Right atrium auricular region (tissue), 2 donors: ENCODE results near the gene DOK6. TPM values are rescaled to one million over a fixed set of nuclear protein-coding genes. Genes with fewer than 3 reads are reported as not detected.

Source experiments
- DNase-seq: peaks from one replicate; pipeline ENCODE4 v3.0.0-alpha.2; 2019; ENCODE audit warnings: low spot score
- H3K27ac ChIP-seq, 2 donors: fragments of 200-600 bp; sonication (generic); 1 replicate in 1 of 2; 2 replicates in 1 of 2; pipeline ENCODE4 v1.5.1; 2016 to 2019
- H3K27me3 ChIP-seq, 2 donors: fragments of 200-600 bp; sonication (generic); one replicate each; pipeline versions ENCODE4 v1.5.1 to v1.6.0; 2017 to 2019
- H3K36me3 ChIP-seq: fragments of 200-600 bp; sonication (generic); one replicate; pipeline ENCODE4 v1.5.1; 2016
- H3K4me1 ChIP-seq, 2 donors: fragments of 200-600 bp; sonication (generic); one replicate each; pipeline versions ENCODE4 v1.5.1 to v1.6.0; 2017 to 2019
- H3K4me3 ChIP-seq, 2 donors: fragments of 200-600 bp; sonication (generic); 1 replicate in 1 of 2; 2 replicates in 1 of 2; pipeline ENCODE4 v1.5.1; 2017 to 2019; ENCODE audit warnings: mild to moderate bottlenecking in 1 of 2, moderate library complexity in 1 of 2
- H3K9me3 ChIP-seq, 2 donors: fragments of 200-600 bp; sonication (generic); one replicate each; pipeline ENCODE4 v1.5.1; 2019
- CTCF ChIP-seq, 2 donors: fragments of 200-600 bp; sonication (generic); IDR thresholded peaks; one replicate each; pipeline ENCODE4 v1.5.1; 2019; ENCODE audit warnings: antibody characterized with exemption in 2 of 2
- total RNA-seq, 2 donors: library from RNA; depleted of rRNA; stranded (reverse); fragments of >200 nt; gene quantifications; one replicate each; pipeline ENCODE4 v1.1.0, GENCODE V29; 2016

The DOK6 gene
- total RNA-seq, 2 donors from 2014 or later = 2.0 to 5.7 TPM

GRCh38 chr18:69701305-69701704 is 300.6 kb downstream of the DOK6 start:
- H3K27ac ChIP-seq = no peak overlapping the region
- no peaks in the 10 kb centered on the region for H3K27me3 ChIP-seq
- H3K4me1 ChIP-seq = no peaks in the 10 kb centered on the region
- no peaks in the 10 kb centered on the region for H3K9me3 ChIP-seq
- TF ChIP-seq CTCF (IDR thresholded peaks at IDR 0.05) = no peak
- no peak overlapping the region for H3K4me3 ChIP-seq
- no peaks in the 10 kb centered on the region for H3K36me3 ChIP-seq
- DNase-seq = no peak

GRCh38 chr18:69703461-69703860 is 302.8 kb downstream of the DOK6 start:
- no peaks in the 10 kb centered on the region for H3K9me3 ChIP-seq

DNA sequence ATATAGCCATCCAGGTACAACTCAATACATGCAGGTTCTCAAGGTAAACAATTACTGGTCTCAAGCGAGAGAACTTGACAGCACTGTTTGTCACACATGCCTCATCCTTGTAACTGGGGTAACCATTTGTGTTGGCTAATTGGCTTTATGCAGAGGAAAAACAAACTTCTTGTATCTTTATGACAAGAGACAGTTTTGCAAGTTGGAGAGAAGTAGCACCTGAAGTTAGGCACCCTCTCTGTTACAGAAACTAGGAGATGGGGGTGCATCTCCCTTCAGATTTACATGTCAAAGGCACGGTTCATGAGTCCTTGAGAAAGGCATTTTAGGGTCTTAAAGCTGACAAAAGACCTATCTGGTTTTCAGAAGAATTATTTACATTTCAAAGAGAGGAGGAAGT is 305.3 kb downstream of the DOK6 start:
- Histone ChIP-seq H3K9me3 (no peaks in the 10 kb centered on the region), H3K4me3 (no peak overlapping the region), H3K27me3 (no peaks in the 10 kb centered on the region), H3K27ac (no peak overlapping the region), H3K36me3 (no peaks in the 10 kb centered on the region), H3K4me1 (no peaks in the 10 kb centered on the region)
- no peak for TF ChIP-seq CTCF (IDR thresholded peaks at IDR 0.05)
- no peak for DNase-seq

More at GRCh38 chr18:69703461-69703860, 302.8 kb downstream of the DOK6 start:
- DNase-seq = no peak
- TF ChIP-seq CTCF (IDR thresholded peaks at IDR 0.05) = no peak
- Histone ChIP-seq H3K4me1 (no peaks in the 10 kb centered on the region), H3K36me3 (no peaks in the 10 kb centered on the region), H3K4me3 (no peak overlapping the region), H3K27ac (no peak overlapping the region), H3K27me3 (no peaks in the 10 kb centered on the region)

GRCh38 chr18:69708844-69709243 is 308.2 kb downstream of the DOK6 start:
- DNase-seq = no peak
- H3K4me1 ChIP-seq = no peaks in the 10 kb centered on the region
- H3K36me3 ChIP-seq = no peaks in the 10 kb centered on the region
- H3K27ac ChIP-seq = no peak overlapping the region
- H3K4me3 ChIP-seq = no peak overlapping the region
- no peaks in the 10 kb centered on the region for H3K27me3 ChIP-seq
- no peak for TF ChIP-seq CTCF (IDR thresholded peaks at IDR 0.05)
- H3K9me3 ChIP-seq = no peaks in the 10 kb centered on the region

GRCh38 chr18:69715191-69715795 is 314.6 kb downstream of the DOK6 start:
- Histone ChIP-seq H3K27ac (no peak overlapping the region), H3K4me1 (no peaks in the 10 kb centered on the region), H3K4me3 (no peak overlapping the region), H3K9me3 (peaks cover 9 to 36% of the 10 kb centered on the region in 2 donors), H3K27me3 (no peaks in the 10 kb centered on the region), H3K36me3 (no peaks in the 10 kb centered on the region)
- DNase-seq = no peak
- TF ChIP-seq CTCF (IDR thresholded peaks at IDR 0.05) = no peak

DNA sequence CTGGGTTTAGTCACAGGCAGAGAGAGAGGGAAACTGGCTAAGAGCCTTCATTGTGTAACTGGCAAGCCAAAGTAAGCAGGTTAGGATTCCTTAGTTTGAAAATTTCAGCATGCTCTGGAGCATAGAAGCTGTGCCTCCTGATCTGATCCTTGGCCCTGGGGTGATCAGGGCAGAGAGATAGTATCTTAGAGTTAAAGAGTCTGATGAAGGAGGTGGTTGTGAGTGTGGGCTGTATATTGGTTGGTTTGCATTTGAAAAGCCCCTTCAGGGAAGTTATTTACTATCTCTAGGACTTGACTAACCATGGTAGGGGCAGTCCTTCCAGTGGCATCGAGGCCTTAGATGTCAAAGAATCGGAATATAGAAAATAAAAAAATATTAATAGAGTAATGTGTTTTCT is 316.9 kb downstream of the DOK6 start:
- H3K4me3 ChIP-seq = no peak overlapping the region
- no peaks in the 10 kb centered on the region for H3K4me1 ChIP-seq
- DNase-seq = no peak
- no peaks in the 10 kb centered on the region for H3K36me3 ChIP-seq
- no peaks in the 10 kb centered on the region for H3K27me3 ChIP-seq
- peaks cover 9 to 36% of the 10 kb centered on the region in 2 donors for H3K9me3 ChIP-seq
- no peak for TF ChIP-seq CTCF (IDR thresholded peaks at IDR 0.05)
- no peak overlapping the region for H3K27ac ChIP-seq
